Mesothelial cell of epicardium (in vitro differentiated cells): ENCODE data around the gene ARHGAP30. TPM values are rescaled to one million over a fixed set of nuclear protein-coding genes. Genes with fewer than 3 reads are reported as not detected.
A peak's percentile ranks its signal among the peaks of the same experiment; 100 is the strongest.

Experiments
- DNase-seq, 2 experiments: peaks; one replicate each; pipeline ENCODE4 v3.0.0; 2021; ENCODE audit warnings: low spot score in 2 of 2; ENCODE audit not compliant: unreplicated experiment in 2 of 2
- H3K27ac Mint-ChIP-seq: 2 replicates; pipeline ENCODE4 v1.8.0; 2021; ENCODE audit warnings: mixed read lengths
- H3K27me3 Mint-ChIP-seq: 2 replicates; pipeline ENCODE4 v1.8.0; 2021; ENCODE audit warnings: low read depth, mixed read lengths
- H3K36me3 Mint-ChIP-seq: 2 replicates; pipeline ENCODE4 v1.8.0; 2021; ENCODE audit warnings: mixed read lengths
- H3K4me1 Mint-ChIP-seq: 2 replicates; pipeline ENCODE4 v1.8.0; 2021; ENCODE audit warnings: mixed read lengths
- H3K4me3 Mint-ChIP-seq: 2 replicates; pipeline ENCODE4 v1.8.0; 2021; ENCODE audit warnings: mild to moderate bottlenecking, moderate library complexity, mixed read lengths
- H3K9me3 Mint-ChIP-seq: 2 replicates; pipeline ENCODE4 v1.8.0; 2021; ENCODE audit warnings: mixed read lengths
- CTCF ChIP-seq: fragments of 200-600 bp; sonication (generic); IDR thresholded peaks from one replicate; pipeline ENCODE4 v1.5.0; 2021; ENCODE audit warnings: antibody characterized with exemption; ENCODE audit not compliant: unreplicated experiment
- total RNA-seq: library from RNA; stranded (reverse); gene quantifications from 3 replicates; pipeline ENCODE4 v1.2.1, GENCODE V29; 2021

The ARHGAP30 gene
- total RNA-seq, 1 donor from 2014 or later = 1.6 TPM

- Mint-ChIP-seq H3K27ac (peak overlapping the region; percentile 91), H3K4me3 (no peak overlapping the region), H3K36me3 (peaks cover 2% of the 10 kb centered on the region), H3K9me3 (no peaks in the 10 kb centered on the region), H3K27me3 (no peaks in the 10 kb centered on the region), H3K4me1 (peaks cover 36% of the 10 kb centered on the region)
- no peak for TF ChIP-seq CTCF
- no peak for DNase-seq
These were observed 60.0 kb downstream of the ARHGAP30 start for GRCh38 chr1:161009602-161010211.

- H3K4me3 Mint-ChIP-seq = no peak overlapping the region
- H3K27me3 Mint-ChIP-seq = no peaks in the 10 kb centered on the region
- H3K27ac Mint-ChIP-seq = peak overlapping the region; percentile 91
- no peak for TF ChIP-seq CTCF
- DNase-seq = no peak
- H3K9me3 Mint-ChIP-seq = no peaks in the 10 kb centered on the region
- H3K4me1 Mint-ChIP-seq = peaks cover 33% of the 10 kb centered on the region
- peaks cover 2% of the 10 kb centered on the region for H3K36me3 Mint-ChIP-seq
These were observed 60.7 kb downstream of the ARHGAP30 start for GRCh38 chr1:161008869-161009510.

GRCh38 chr1:161007369-161007768, 62.3 kb downstream of the ARHGAP30 start:
- Mint-ChIP-seq H3K27ac (peak overlapping the region; percentile 11), H3K9me3 (no peaks in the 10 kb centered on the region), H3K4me3 (no peak overlapping the region), H3K4me1 (peaks cover 22% of the 10 kb centered on the region), H3K27me3 (no peaks in the 10 kb centered on the region), H3K36me3 (peaks cover 2% of the 10 kb centered on the region)
- no peak for DNase-seq
- TF ChIP-seq CTCF = no peak

- Mint-ChIP-seq H3K4me1 (peaks cover 22% of the 10 kb centered on the region), H3K4me3 (no peak overlapping the region), H3K27ac (peak overlapping the region; percentile 35), H3K9me3 (no peaks in the 10 kb centered on the region), H3K36me3 (no peaks in the 10 kb centered on the region), H3K27me3 (no peaks in the 10 kb centered on the region)
- DNase-seq = no peak
- TF ChIP-seq CTCF = no peak
These were observed 63.1 kb downstream of the ARHGAP30 start for GRCh38 chr1:161006563-161006962.

- Mint-ChIP-seq H3K4me1 (peaks cover 17% of the 10 kb centered on the region), H3K27ac (peak overlapping the region; percentile 54), H3K9me3 (no peaks in the 10 kb centered on the region), H3K36me3 (peaks cover 12% of the 10 kb centered on the region), H3K4me3 (no peak overlapping the region), H3K27me3 (no peaks in the 10 kb centered on the region)
- no peak for DNase-seq
- no peak for TF ChIP-seq CTCF
These were observed 68.2 kb downstream of the ARHGAP30 start for GRCh38 chr1:161001525-161001924.
